Neural progenitor cell (in vitro differentiated cells): ENCODE results near the gene ORAI2.
"Not testable (repeated sequence)": the region's sequence is repeated elsewhere in the genome, so short reads cannot be mapped to it uniquely, and the experiment has no call there.

Experiments used
- EZH2 ChIP-seq: fragments of 200-600 bp; sonication (generic); IDR thresholded peaks from 2 replicates; pipeline ENCODE4 v1.6.1; 2017; ENCODE audit warnings: antibody characterized with exemption, mild to moderate bottlenecking, moderate library complexity
- EZH2phosphoT487 ChIP-seq: fragments of 200-600 bp; sonication (generic); IDR thresholded peaks from 2 replicates; pipeline ENCODE4 v1.6.1; 2017; ENCODE audit warnings: antibody characterized with exemption
- TF ChIP-seq, protein P1 (sequence below): fragments of 200-600 bp; sonication (generic); IDR thresholded peaks from 2 replicates; pipeline ENCODE4 v1.5.1; 2017; ENCODE audit warnings: antibody characterized with exemption, mild to moderate bottlenecking

DNA sequence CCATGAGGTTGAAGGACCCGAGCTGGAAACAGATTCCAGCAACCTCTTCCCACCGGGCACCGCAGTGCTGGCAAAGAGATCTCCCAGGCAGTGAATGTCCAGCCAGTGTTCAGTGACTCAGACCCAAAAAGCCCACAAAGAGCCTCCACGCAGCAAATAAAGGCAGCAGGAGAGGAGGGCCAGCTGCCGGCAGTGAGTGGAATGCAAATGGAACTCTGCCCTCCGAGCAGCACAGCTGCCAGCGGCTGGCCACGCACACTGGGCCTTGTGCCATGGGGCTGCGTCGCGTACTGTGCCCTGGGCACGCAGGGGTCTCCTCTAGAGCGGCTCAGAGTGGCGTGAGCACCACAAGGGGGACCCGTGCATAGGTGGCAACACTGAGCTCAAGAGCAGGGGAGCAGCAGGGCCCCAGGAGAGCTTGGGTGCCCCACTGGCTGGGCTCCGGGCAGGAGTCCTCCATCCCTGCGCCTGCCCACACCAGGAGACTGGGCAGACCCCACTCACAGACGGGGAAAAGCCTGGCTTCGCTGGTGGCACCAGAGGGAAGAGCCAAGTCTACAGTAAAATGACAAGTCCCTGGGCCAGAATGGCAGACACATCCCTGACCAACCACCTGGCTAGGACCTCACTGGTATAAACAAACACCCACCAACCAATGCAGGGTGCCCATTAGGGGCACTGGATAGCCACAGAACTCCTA, 41.5 kb downstream of the ORAI2 start:
- TF ChIP-seq, protein P1, sequence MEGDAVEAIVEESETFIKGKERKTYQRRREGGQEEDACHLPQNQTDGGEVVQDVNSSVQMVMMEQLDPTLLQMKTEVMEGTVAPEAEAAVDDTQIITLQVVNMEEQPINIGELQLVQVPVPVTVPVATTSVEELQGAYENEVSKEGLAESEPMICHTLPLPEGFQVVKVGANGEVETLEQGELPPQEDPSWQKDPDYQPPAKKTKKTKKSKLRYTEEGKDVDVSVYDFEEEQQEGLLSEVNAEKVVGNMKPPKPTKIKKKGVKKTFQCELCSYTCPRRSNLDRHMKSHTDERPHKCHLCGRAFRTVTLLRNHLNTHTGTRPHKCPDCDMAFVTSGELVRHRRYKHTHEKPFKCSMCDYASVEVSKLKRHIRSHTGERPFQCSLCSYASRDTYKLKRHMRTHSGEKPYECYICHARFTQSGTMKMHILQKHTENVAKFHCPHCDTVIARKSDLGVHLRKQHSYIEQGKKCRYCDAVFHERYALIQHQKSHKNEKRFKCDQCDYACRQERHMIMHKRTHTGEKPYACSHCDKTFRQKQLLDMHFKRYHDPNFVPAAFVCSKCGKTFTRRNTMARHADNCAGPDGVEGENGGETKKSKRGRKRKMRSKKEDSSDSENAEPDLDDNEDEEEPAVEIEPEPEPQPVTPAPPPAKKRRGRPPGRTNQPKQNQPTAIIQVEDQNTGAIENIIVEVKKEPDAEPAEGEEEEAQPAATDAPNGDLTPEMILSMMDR, result not testable (repeated sequence)
- not testable (repeated sequence) for TF ChIP-seq EZH2phosphoT487, EZH2
